HEK293T (cell line): Measurements from ENCODE around the gene CACNB3.

Experiments used
- BHLHE40 ChIP-seq: fragments of 450-650 bp; IDR thresholded peaks from 2 replicates; pipeline ENCODE4 v1.6.1; 2016; ENCODE audit warnings: mild to moderate bottlenecking, moderate library complexity, borderline replicate concordance
- ELF4 ChIP-seq: fragments of 450-650 bp; IDR thresholded peaks from 2 replicates; pipeline ENCODE4 v1.6.1; 2017; ENCODE audit warnings: antibody characterized with exemption
- FOXA1 ChIP-seq: fragments of 450-650 bp; IDR thresholded peaks from 2 replicates; pipeline ENCODE4 v1.6.1; 2016; ENCODE audit warnings: mild to moderate bottlenecking
- FOXK2 ChIP-seq: fragments of 450-650 bp; IDR thresholded peaks from 2 replicates; pipeline ENCODE4 v1.6.1; 2016; ENCODE audit warnings: mild to moderate bottlenecking
- FOXM1 ChIP-seq: fragments of 450-650 bp; IDR thresholded peaks from 2 replicates; pipeline ENCODE4 v1.6.1; 2017; ENCODE audit warnings: mild to moderate bottlenecking, borderline replicate concordance
- L3MBTL2 ChIP-seq: fragments of 450-650 bp; conservative IDR thresholded peaks from 2 replicates; pipeline ENCODE4 v1.6.1; 2016; ENCODE audit warnings: mild to moderate bottlenecking
- NFRKB ChIP-seq: fragments of 450-650 bp; IDR thresholded peaks from 2 replicates; pipeline ENCODE4 v1.6.1; 2016; ENCODE audit warnings: mild to moderate bottlenecking, moderate library complexity
- SP1 ChIP-seq: fragments of 450-650 bp; IDR thresholded peaks from 2 replicates; pipeline ENCODE4 v1.6.1; 2017
- SUZ12 ChIP-seq: fragments of 450-650 bp; IDR thresholded peaks from 2 replicates; pipeline ENCODE4 v1.6.1; 2016; ENCODE audit warnings: mild to moderate bottlenecking
- TARDBP ChIP-seq: fragments of 450-650 bp; IDR thresholded peaks from 2 replicates; pipeline ENCODE4 v1.6.1; 2016

GRCh38 chr12:48828841-48829575 lies 10.7 kb downstream of the CACNB3 start:
- TF ChIP-seq BHLHE40 (no peak), FOXA1 (no peak), ELF4 (no peak), SUZ12 (no peak), TARDBP (no peak), SP1 (no peak), FOXK2 (no peak), FOXM1 (no peak), L3MBTL2 (no peak), NFRKB (no peak)
